Neural cell (in vitro differentiated cells): ENCODE data around the gene INVS. TPM values are rescaled to one million over a fixed set of nuclear protein-coding genes. Genes with fewer than 3 reads are reported as not detected.

Source experiments
- H2AFZ ChIP-seq: fragments of 200-600, 300-800 bp; sonication (generic), shearing (Covaris generic); 2 replicates; pipeline ENCODE4 v1.6.0; 2014; ENCODE audit warnings: low read depth, mild to moderate bottlenecking, antibody characterized with exemption, low read length, moderate library complexity
- H3F3A ChIP-seq: fragments of 200-600 bp; shearing (Covaris generic); 2 replicates; pipeline ENCODE4 v1.6.1; 2016; ENCODE audit warnings: mild to moderate bottlenecking, moderate library complexity, mixed read lengths, antibody characterized with exemption, low read length; ENCODE audit not compliant: insufficient read depth, poor library complexity, severe bottlenecking
- H3K27ac ChIP-seq: fragments of 200-600, 300-800 bp; sonication (generic), shearing (Covaris generic); 2 replicates; pipeline ENCODE4 v1.5.1; 2014; ENCODE audit warnings: mild to moderate bottlenecking, low read length, moderate library complexity
- H3K27me3 ChIP-seq: fragments of 300-800, 200-600 bp; sonication (generic), shearing (Covaris generic); 2 replicates; pipeline ENCODE4 v1.6.0; 2014; ENCODE audit warnings: mild to moderate bottlenecking, low read depth, low read length, moderate library complexity; ENCODE audit not compliant: insufficient read depth
- H3K36me3 ChIP-seq: fragments of 300-800, 200-600 bp; sonication (generic), shearing (Covaris generic); 2 replicates; pipeline ENCODE4 v1.5.1; 2014; ENCODE audit warnings: mild to moderate bottlenecking, antibody characterized with exemption, low read length, moderate library complexity; ENCODE audit not compliant: insufficient read depth
- H3K4me2 ChIP-seq: fragments of 300-800, 200-600 bp; sonication (generic), shearing (Covaris generic); 2 replicates; pipeline ENCODE4 v1.6.0; 2014; ENCODE audit warnings: mild to moderate bottlenecking, low read length
- H3K4me3 ChIP-seq: fragments of 300-800, 200-600 bp; sonication (generic), shearing (Covaris generic); 2 replicates; pipeline ENCODE4 v1.5.1; 2014; ENCODE audit warnings: mild to moderate bottlenecking, low read length, moderate library complexity
- H3K79me2 ChIP-seq: fragments of 200-600 bp; shearing (Covaris generic); replicated peaks from 2 replicates; pipeline ENCODE4 v1.6.0; 2014; ENCODE audit warnings: mild to moderate bottlenecking, low read length, moderate library complexity; ENCODE audit not compliant: insufficient read depth
- H3K9ac ChIP-seq: fragments of 300-800, 200-600 bp; sonication (generic), shearing (Covaris generic); 2 replicates; pipeline ENCODE4 v1.6.1; 2016; ENCODE audit warnings: mild to moderate bottlenecking, low read length, mixed read lengths
- H3K9me2 ChIP-seq: fragments of 200-600 bp; shearing (Covaris generic); 2 replicates; pipeline ENCODE4 v1.6.1; 2016; ENCODE audit warnings: mild to moderate bottlenecking, low read length, mixed read lengths; ENCODE audit not compliant: insufficient read depth
- H3K9me3 ChIP-seq: fragments of 200-600, 300-800 bp; sonication (generic), shearing (Covaris generic); 2 replicates; pipeline ENCODE4 v1.6.1; 2016; ENCODE audit warnings: mild to moderate bottlenecking, mixed run types, low read length, moderate library complexity, mixed read lengths
- H4K20me1 ChIP-seq: fragments of 200-600 bp; shearing (Covaris generic); 2 replicates; pipeline ENCODE4 v1.6.1; 2016; ENCODE audit warnings: mild to moderate bottlenecking, mixed run types; ENCODE audit not compliant: insufficient read depth
- EP300 ChIP-seq: fragments of 450-650 bp; conservative IDR thresholded peaks from 2 replicates; pipeline ENCODE4 v1.6.1; 2014; ENCODE audit warnings: antibody characterized with exemption, mild to moderate bottlenecking, moderate library complexity; ENCODE audit not compliant: poor library complexity, severe bottlenecking
- EZH2 ChIP-seq: fragments of 200-600, 300-800 bp; shearing (Covaris generic), sonication (generic); IDR thresholded peaks from 2 replicates; pipeline ENCODE4 v1.6.1; 2014; ENCODE audit warnings: antibody characterized with exemption, low read length, borderline replicate concordance, mild to moderate bottlenecking; ENCODE audit not compliant: insufficient read depth, poor library complexity, severe bottlenecking
- MXI1 ChIP-seq: fragments of 450-650 bp; conservative IDR thresholded peaks from 2 replicates; pipeline ENCODE4 v1.6.1; 2014; ENCODE audit warnings: antibody characterized with exemption, mild to moderate bottlenecking; ENCODE audit not compliant: poor library complexity, severe bottlenecking
- RAD21 ChIP-seq: fragments of 450-650 bp; conservative IDR thresholded peaks from 2 replicates; pipeline ENCODE4 v1.6.1; 2014; ENCODE audit warnings: antibody characterized with exemption, mild to moderate bottlenecking, moderate library complexity
- REST ChIP-seq: IDR thresholded peaks from 2 replicates; pipeline ENCODE4 v1.6.1; 2012; ENCODE audit warnings: borderline replicate concordance
- TAF1 ChIP-seq: IDR thresholded peaks from 2 replicates; pipeline ENCODE4 v1.6.1; 2012; ENCODE audit warnings: low read depth
- polyA plus RNA-seq: library from polyadenylated mRNA; depleted of rRNA; stranded (reverse); fragments of >200 nt; gene quantifications from 2 replicates; pipeline ENCODE4 v1.2.3, GENCODE V29; 2014

The INVS gene
- polyA plus RNA-seq, 1 donor from 2014 or later: 11.3 TPM

- Histone ChIP-seq H3K4me3 (no peak overlapping the region), H3K9ac (no peak overlapping the region), H3K9me2 (no peaks in the 10 kb centered on the region), H3K27me3 (no peaks in the 10 kb centered on the region), H4K20me1 (no peaks in the 10 kb centered on the region), H3K36me3 (no peaks in the 10 kb centered on the region), H3K9me3 (no peaks in the 10 kb centered on the region), H3K27ac (no peak overlapping the region), H2AFZ (no peak overlapping the region), H3K79me2 (no peaks in the 10 kb centered on the region), H3K4me2 (no peak overlapping the region), H3F3A (no peaks in the 10 kb centered on the region)
- no peak for TF ChIP-seq REST
- no peak for TF ChIP-seq EZH2
- no peak for TF ChIP-seq EP300
- no peak for TF ChIP-seq RAD21
Observed at GRCh38 chr9:100052375-100052774, 46.7 kb upstream of the INVS start.

- Histone ChIP-seq H4K20me1 (no peaks in the 10 kb centered on the region), H3K27me3 (no peaks in the 10 kb centered on the region), H3K36me3 (no peaks in the 10 kb centered on the region), H3K27ac (no peak overlapping the region), H3K4me2 (no peak overlapping the region), H3K79me2 (no peaks in the 10 kb centered on the region), H3K9ac (no peak overlapping the region), H2AFZ (no peak overlapping the region), H3K9me2 (no peaks in the 10 kb centered on the region), H3K9me3 (no peaks in the 10 kb centered on the region), H3K4me3 (no peak overlapping the region), H3F3A (no peaks in the 10 kb centered on the region)
- no peak for TF ChIP-seq REST
- TF ChIP-seq TAF1: no peak
- TF ChIP-seq MXI1: no peak
- TF ChIP-seq EP300: no peak
- TF ChIP-seq EZH2: no peak
- no peak for TF ChIP-seq RAD21
Observed at GRCh38 chr9:100056561-100056960, 42.5 kb upstream of the INVS start.
